Omental fat pad (tissue), 4 donors: Measurements from ENCODE around the gene RHEB. TPM values are rescaled to one million over a fixed set of nuclear protein-coding genes. Genes with fewer than 3 reads are reported as not detected.

Source experiments
- ATAC-seq: fragments of 150-250 bp; one replicate; pipeline ENCODE4 v1.9.1; 2016; ENCODE audit warnings: mild to moderate bottlenecking, moderate library complexity; ENCODE audit not compliant: low FRiP score
- DNase-seq: peaks from one replicate; pipeline ENCODE4 v3.0.0-alpha.2; 2019; ENCODE audit warnings: low spot score
- CTCF ChIP-seq, 3 donors: fragments of 450-650 bp; IDR thresholded peaks; one replicate each; pipeline ENCODE4 v1.5.1; 2016 to 2017; ENCODE audit warnings: antibody characterized with exemption in 3 of 3, mild to moderate bottlenecking in 3 of 3, moderate library complexity in 2 of 3
- total RNA-seq, 4 donors: library from RNA; depleted of rRNA; stranded (reverse); fragments of >200 nt; gene quantifications; one replicate each; pipeline ENCODE4 v1.1.0, GENCODE V29; 2016

The RHEB gene
- total RNA-seq, 4 donors from 2014 or later: 93.9 to 124 (median 104) TPM

GRCh38 chr7:151431768-151432311 is 87.9 kb downstream of the RHEB start:
- ATAC-seq: no peak
- TF ChIP-seq CTCF (IDR thresholded peaks at IDR 0.05): no peak
- no peak for DNase-seq

GRCh38 chr7:151431281-151431767 is 88.4 kb downstream of the RHEB start:
- no peak for TF ChIP-seq CTCF (IDR thresholded peaks at IDR 0.05)
- no peak for ATAC-seq
- DNase-seq: no peak

GRCh38 chr7:151430391-151431205 is 89.1 kb downstream of the RHEB start:
- DNase-seq: no peak
- no peak for TF ChIP-seq CTCF (IDR thresholded peaks at IDR 0.05)
- ATAC-seq: no peak

GRCh38 chr7:151429560-151430331 is 89.9 kb downstream of the RHEB start:
- TF ChIP-seq CTCF (IDR thresholded peaks at IDR 0.05): no peak
- ATAC-seq (no peak), DNase-seq (no peak)

GRCh38 chr7:151429237-151429559 is 90.5 kb downstream of the RHEB start:
- DNase-seq: no peak
- ATAC-seq: no peak
- TF ChIP-seq CTCF (IDR thresholded peaks at IDR 0.05): no peak

- TF ChIP-seq CTCF (IDR thresholded peaks at IDR 0.05): no peak
- ATAC-seq (no peak), DNase-seq (no peak)
Measured at GRCh38 chr7:151428378-151429236, 91.1 kb downstream of the RHEB start.
